DMS 273 (cell line): ENCODE measurements around the gene SNX30.

Experiments used
- DNase-seq: peaks from one replicate; lab custom pipeline; 2025; ENCODE audit not compliant: unreplicated experiment; lab: John Stamatoyannopoulos, UW

SNX30 gene

DNA sequence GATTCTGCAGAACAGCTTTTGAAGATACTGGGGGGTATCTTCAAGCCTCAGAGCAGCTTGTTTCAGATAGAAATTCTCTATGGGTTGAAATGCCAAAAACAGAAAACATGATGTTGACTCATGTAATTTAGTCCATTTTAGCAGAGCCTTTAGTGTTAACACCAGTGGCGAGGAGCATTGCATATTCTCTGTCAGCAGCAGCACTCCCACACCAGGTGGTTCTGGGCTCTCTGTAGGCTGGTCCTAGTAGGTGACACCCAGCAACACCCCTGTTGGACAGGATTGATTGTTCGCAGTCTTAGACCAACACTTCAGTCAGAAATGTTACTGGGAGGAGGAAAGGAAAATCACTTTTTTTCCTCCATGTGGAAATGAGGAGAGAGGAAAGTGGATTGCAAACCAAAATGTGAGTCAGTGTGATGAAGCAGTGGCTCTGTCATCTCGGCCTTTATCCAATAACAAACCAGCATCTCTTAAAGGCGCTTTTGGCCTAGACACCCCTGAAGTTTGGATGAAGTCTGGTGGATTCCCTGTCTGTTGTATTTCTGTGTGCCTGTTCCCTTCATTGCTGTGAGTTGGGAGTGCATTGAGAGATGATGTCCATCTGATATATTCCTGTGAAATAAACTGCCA, 123.3 kb downstream of the SNX30 start:
- no peak for DNase-seq

DNA sequence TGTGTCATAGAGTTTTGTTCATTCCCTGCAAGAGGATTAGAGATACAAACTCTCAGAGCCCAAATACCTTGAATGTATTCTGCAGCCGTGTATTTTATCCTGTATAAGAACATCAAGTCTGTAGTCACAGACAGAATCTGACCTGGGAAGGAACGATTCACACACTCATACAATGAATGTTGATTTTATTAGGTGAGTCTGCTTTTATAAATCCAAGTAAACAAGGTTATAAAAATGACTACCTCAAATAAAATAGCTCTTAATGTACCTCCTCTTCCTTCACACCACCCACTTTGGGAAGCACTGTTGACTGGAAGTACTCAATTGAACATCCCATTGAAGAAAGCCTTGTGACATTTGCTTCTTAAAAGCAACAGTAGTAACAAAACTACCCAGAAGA, 128.2 kb downstream of the SNX30 start:
- DNase-seq, result no peak

DNA sequence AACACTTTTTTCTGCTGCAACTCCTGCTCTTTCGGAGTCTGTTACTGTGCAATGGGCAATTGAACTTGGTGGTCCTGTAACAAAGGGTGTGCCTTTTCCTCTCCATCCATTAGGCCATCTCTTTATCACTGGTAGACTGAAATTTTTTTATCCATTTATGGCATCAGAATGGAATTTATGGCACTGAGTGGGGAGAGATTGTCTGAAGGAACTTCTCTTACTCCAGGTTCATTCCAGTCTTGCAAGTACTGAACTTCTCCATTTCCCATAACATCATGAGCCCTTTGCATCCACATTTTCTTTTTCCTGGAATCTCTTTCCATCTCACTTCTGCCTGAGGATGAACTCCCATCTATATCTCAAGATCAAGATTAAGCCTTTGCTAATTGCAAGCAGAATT, 130.1 kb downstream of the SNX30 start:
- DNase-seq, result no peak

DNA sequence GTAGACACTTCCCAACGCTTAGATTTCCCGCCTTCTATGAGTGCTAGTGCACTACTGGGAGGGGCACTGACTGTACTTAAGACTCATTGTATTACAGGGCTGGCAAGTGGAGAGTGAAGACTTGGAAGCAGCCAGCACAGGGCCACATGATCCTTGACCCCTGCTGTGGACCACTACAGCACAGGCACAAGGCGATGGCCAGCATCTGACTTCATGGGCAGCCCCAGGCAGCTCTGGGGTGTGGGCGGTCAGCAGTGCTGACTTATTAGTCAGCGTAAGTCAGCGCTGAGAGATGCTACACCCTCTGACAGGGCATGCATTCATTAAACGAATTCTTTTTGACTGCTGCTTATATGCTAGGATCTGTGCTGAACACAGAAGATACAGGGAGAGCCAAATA, 130.8 kb downstream of the SNX30 start:
- DNase-seq, result no peak

DNA sequence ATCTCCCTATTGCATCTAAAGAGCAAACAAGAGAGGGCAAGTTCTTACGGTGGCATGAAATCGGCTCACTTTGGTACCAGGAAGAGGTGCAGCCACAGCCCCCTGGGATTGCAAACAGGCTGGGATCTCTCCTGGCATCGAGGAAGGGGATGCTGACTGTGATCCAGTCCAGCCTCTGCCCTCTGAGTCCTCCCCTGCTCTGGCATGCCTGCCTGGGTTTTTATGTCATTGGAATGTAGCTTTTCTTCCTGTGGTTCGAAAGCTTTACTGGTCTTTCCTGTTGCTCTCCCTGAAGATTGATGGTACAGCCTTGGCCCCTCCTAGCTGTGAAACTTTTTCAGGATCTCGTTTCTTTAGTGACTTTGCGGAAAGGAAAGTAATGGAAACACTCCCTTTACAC, 133.5 kb downstream of the SNX30 start:
- DNase-seq, result no peak

DNA sequence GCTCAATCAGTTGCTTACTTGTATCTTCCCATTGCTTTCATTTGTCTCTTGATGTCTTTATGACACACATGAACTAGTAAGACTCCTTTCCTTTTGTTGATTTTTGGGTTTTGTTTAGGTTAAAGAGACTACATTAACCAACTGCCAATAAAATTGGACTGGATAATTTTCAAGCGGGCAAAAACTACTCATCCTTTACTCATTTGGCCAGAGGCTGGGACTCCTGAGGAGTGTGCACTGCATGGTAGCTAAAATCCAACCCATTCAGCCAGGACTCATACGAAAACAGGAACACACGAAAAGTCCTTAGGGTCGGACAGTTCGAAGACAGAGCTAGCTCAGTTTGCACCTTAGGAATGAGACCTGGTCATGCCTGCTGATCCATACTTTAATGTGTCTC, 134.2 kb downstream of the SNX30 start:
- no peak for DNase-seq

DNA sequence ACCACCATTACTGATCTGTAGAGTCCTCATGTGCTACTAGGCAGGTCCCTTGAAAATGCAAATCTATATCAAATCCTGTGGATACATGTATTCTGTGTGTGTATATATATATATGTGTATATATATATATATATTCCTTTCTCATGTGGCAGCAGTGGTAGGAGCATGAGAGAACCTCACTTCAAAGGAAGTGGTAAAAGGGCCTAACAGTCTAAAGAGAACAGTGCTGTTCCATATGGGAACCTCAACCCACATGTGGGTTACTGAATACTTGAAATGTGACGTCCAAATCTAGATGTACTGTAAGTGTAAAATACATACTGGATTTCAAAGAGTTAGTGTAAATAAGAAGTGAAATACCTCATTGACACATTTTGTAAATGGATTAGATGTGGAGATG, 134.8 kb downstream of the SNX30 start:
- no peak for DNase-seq

DNA sequence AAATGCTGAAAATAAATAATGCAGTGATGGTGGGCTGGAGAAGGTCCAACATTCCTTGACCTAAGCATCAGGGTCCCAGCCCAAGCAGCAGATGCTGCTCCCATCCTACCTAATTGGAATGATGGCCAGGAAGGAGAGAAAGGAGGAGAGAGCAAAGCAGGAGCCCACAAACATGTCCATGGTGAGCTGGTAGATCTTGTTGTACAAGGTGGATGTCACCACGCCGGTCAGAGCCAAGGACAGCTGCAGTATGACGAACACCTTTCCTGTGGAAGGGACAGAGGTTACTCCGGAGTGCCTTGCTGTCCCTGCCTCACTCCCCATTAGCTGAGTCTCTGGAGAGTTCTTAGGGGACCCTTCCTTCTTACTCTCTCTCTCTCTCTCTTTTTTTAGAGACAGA, 135.8 kb downstream of the SNX30 start:
- DNase-seq, result no peak

DNA sequence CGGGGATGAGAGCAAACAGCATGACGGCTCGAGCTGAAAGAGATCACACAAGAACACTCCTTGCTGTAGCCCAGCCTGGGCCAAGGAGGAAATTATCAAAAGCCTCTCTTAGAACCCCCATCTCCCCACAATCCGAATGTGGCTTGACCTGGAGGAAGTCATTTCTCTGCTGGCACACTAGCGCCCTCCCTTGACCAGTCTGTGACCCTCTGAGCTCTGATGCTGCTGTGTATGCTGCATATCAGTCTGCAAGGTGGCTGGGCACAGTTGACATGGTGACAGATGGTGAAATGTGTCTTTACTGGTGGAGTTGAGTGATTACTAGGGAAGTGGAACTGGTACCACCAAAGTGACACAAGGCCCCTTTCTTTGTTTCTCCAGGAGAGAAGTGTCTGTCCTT, 136.8 kb downstream of the SNX30 start:
- peak; percentile 35 for DNase-seq

DNA sequence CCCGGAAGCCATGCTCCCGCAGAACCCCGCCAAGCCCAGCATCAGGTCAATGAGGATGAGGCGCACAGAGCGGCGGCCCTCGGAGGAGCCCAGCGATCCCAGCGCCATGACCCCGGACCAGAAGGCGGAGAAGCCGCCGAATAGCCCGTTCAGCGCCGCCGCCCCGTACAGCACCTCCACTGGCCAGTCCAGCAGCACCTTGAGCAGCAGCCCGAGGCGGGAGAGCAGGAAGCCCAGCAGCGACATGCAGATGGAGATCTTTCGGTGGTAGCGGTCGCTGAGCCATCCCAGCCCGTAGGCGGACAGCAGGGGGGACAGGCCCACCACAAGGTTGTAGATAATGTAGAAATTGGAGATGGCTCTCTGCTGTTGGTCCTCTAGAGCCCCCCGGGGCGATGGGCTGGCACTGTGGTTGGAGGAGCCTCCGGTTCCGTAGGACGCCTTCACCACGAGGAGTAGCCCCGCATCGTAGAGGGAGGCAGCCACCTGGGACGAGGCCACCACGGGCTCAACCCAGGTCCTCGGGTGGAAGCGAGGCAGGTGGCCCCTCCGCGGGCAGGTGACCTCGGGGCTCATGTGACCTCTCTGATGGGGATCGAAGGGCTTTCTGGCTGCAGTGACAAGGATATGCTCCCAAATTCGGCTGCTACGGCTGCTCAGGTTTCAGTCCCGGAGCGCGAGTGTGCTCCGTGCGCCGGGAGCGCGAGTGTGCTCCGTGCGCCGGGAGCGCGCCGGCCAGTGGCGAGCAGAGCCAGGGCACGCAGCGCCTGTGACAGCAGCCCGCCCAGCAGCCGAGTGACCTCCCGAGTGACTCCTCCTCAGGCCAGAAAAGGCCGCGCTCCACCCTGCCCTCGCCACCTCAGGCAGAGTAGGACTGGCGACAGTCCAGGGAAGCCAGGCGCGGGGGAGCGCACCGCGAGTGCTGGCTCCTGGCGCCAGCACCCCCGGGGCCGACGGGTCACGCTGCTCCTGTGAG, 139.8 kb downstream of the SNX30 start, which contains the start of gene SLC46A2:
Gene SLC46A2, minus strand, starts transcription at position 771 of the 976 bp plus-strand sequence. Its CDS starts 195 bp downstream, at position 576.
- peak; percentile 45 for DNase-seq

DNA sequence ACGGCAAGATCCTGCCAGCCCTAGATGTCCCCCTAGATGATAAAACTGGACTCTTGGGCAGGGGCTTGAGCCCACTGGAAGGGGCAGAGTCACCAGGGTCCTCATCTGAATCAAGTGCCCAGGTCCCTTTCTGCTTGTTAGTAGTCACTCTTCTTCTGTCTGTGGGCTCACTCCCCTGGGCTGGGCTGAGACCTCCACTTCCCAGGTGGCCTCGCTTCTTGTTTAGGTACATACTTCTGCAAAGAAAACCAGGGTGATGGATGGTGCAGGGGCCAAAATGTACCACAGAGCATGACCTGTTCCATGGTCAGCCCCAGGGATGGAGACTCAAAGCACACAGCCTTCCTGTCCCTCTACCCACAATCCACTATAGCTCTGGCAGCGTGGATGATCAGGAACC, 141.0 kb downstream of the SNX30 start:
- DNase-seq, result no peak

DNA sequence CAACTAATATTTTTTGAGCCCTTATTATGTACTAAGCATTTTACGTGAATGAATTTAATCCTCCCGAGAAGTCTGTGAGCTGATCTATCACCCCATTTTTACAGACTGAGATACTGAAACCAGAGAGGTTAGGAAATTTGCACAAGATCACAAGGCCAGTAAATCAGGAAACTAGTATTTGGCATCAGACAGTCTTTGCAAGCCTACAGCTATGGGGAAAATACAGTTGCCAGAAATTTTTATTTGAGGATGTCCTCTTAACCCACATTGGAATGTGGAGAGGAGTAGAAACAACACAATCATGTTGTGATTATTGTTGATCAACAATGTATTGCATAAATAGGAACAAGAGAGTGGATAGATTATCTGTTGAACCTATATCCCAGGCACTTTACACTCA, 142.4 kb downstream of the SNX30 start:
- DNase-seq, result no peak

DNA sequence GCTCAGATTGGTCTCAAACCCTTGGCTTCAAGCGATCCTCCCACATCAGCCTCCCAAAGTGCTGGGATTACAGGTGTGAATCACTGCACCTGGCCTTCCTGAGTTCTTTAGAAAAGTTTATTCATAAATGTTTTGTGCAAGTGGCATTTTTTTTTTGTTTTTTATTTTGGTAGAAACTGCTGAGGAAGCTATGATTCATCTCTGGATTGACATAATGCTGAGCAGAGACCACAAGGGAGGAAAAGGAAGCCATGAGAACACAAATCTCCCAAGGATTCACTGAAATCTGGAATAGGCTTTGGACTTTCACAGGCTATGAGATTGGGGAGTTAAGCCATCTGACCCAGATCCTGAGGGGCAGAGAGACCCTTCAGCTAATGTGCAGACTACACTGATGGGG, 143.5 kb downstream of the SNX30 start:
- DNase-seq, result no peak

DNA sequence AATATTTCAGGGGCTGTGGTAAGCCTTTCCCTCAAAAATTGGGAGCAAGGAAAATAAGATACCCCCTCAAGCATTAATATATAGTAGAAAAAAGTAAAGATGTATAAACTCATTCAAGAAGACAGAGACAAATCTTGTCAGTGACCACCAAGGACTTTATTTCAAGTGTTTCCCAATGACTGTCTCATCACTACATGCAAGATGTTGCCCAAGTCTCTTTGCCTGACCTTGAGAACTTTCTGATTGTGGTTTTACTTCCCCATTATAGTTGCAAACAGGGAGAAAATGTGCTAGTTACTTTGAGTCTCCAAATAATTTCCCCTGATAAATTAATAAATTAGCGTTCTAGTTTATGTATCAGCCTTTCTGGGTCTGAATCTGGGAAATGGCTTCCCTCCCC, 144.1 kb downstream of the SNX30 start:
- no peak for DNase-seq

DNA sequence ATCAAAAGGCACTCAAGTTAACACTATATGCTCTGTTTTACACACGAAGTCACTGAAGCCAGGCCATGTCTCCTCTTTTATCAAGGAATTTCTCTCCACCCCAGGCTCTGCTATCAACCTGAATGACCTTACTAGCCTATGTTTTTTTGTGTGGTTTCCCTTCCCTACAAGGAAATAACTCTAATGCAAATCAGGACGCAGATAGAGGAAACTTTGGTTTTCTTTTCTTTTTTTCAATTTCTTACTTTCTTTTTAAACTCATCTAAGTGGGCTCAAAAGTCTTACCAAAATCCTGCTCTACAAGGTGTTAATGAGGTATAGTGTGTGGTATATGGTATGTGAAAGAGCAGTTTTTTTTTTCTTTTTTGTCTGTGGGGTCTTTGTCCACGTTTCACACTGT, 145.6 kb downstream of the SNX30 start:
- DNase-seq, result no peak

DNA sequence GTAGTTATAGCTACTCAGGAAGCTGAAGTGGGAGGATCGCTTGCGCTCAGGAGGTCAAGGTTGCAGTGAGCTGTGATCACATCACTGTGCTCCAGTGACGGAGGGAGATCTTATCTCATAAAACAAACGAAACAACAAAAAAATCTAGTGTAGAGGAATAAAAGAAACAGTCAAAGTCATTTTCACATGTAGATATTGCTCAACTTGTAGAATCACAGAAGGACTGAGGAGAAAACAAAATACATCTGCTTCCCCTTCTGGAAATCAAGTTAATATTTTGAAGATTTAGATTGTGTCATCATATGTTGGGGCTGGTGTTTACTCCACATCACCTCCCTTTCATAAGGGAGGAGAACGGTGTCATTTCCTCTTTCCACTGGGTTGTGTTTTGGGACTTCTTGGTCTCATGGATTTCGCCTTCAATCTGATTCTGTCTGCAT, 148.3 kb downstream of the SNX30 start:
- no peak for DNase-seq

DNA sequence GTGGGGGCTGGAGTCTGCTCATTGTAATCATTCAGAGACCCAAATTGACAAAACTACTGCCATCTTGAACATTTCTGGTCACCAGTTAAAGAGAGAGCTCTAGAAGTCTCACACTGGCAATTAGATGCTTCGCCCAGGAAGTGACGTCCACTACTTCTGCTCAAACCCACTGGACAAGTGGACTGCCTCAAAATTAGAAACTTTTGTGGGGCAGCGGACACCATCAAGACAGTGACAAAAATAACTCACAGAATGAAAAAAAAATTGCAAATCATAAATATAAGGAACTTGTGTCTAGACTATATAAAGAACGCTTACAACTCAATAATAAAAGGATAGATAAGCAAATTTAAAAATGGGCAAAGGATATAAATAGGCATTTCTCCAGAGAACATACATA, 149.9 kb downstream of the SNX30 start:
- no peak for DNase-seq

DNA sequence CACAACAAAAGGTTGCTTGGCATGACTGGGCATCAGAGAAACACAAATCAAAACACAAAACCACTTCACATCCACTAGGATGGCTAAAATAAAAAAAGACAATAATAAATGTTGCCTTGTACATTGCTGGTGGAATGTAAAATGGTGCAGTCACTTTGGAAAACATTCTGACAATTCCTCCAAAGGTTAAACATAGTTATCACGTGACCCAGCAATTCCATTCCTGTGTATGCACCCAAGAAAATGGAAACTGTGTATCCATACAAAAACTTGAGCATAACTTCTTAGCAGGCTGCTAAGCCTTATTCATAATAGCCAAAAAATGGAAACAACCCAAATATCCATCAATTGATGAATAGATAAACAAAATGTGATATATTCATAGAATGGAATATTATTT, 150.3 kb downstream of the SNX30 start:
- DNase-seq, result no peak

DNA sequence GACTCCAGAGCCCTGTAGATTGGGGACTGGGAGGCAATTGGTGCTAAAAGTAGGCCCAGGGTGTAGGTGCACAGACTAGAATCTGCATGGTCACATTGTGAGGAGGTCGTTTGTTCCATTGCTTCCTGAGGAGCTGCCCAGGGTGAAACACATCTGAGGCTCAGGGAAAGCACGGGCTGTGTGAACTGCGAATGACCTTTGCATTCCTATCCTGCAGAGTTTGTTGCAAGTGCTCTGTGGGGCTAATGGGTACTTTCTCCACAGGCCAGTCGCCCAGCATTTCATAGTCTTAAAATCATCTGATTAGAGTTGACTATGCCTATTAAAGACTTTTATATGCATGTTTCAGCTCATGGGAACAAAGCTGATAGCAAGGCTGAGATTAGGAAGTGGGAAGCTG, 154.5 kb downstream of the SNX30 start:
- no peak for DNase-seq

DNA sequence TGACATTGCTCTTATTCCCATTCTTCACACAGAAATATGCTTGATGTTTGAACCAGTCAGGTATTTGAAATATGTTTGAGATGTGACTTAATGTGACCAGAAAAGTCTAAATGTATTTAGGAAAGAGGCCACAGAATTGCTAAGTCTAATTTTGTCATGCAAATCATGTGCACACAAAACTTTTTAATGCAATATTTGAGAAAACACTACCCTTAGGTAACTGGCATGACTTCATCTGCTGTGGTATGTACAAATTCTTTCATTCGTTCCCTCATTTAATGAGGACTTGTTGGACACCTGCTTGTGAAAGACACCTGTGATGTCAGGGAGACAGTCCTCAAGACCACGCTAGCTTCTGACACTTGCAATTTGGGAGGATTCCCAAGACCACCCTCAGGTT, 161.2 kb downstream of the SNX30 start:
- DNase-seq, result no peak

DNA sequence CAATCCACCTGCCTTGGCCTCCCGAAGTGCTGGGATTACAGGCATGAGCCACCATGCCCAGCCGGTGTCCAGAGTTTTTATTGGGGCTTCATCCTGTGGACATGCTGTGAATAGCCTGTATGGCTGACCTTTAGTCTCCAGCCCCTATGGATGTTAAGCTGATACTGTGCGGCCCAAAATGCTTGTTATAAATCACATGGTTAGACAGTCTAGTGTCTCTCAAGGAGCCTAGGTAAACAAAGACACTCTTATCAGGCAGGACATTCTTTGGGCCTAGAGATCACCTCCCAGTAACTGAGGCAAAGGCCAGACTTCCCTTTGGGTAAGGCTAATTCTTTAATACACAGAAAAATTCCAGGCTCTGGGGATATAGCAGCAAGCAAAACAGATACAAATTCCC, 162.1 kb downstream of the SNX30 start:
- no peak for DNase-seq

DNA sequence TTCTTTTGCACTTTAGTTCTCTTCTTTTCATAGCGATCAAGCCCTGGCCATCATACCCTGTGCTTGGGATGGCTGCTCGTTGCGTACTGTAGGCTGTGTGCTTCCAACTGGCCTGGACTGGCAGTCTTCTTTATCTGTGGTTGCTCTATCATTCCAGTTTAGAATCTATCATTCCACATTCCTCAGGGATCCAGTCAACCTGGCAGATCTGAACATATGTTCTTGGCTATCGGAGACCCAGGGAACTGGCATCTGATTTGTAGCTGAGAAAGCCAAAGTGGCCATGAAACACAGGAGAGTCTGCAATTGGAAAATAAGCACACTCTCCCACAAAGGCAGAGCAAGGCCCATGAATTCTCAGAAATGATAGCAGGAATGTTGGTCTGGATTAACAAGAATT, 162.8 kb downstream of the SNX30 start:
- no peak for DNase-seq
